SU-DHL-6 (cell line): ENCODE results near the gene C14orf132.

Source experiments
- CTCF ChIP-seq: fragments of 200-600 bp; sonication (generic); IDR thresholded peaks from one replicate; pipeline ENCODE4 v1.5.1; 2017; ENCODE audit warnings: antibody characterized with exemption, mild to moderate bottlenecking, low read length, moderate library complexity; ENCODE audit not compliant: insufficient read depth, poor library complexity, severe bottlenecking
- EZH2phosphoT487 ChIP-seq: fragments of 200-600 bp; sonication (generic), shearing (Covaris generic); conservative IDR thresholded peaks from 2 replicates; pipeline ENCODE4 v1.6.1; 2018; ENCODE audit warnings: mild to moderate bottlenecking, antibody characterized with exemption, low read length, moderate library complexity, mixed read lengths

GRCh38 chr14:96105089-96105925 is 66.1 kb downstream of the C14orf132 start:
- TF ChIP-seq CTCF (no peak), EZH2phosphoT487 (no peak)
